OCI-LY3 (cell line): Measurements from ENCODE around the gene UGT1A3.

ENCODE experiments used
- EZH2phosphoT487 ChIP-seq: fragments of 200-600 bp; shearing (Covaris generic); IDR thresholded peaks from 2 replicates; pipeline ENCODE4 v1.6.1; 2018; ENCODE audit warnings: antibody characterized with exemption, mixed run types, low read depth
- TF ChIP-seq, protein P1 (sequence below): fragments of 200-600, 300-600 bp; sonication (generic); IDR thresholded peaks from 2 replicates; pipeline ENCODE4 v1.5.1; 2014; ENCODE audit warnings: antibody characterized with exemption, low read length, low read depth

DNA sequence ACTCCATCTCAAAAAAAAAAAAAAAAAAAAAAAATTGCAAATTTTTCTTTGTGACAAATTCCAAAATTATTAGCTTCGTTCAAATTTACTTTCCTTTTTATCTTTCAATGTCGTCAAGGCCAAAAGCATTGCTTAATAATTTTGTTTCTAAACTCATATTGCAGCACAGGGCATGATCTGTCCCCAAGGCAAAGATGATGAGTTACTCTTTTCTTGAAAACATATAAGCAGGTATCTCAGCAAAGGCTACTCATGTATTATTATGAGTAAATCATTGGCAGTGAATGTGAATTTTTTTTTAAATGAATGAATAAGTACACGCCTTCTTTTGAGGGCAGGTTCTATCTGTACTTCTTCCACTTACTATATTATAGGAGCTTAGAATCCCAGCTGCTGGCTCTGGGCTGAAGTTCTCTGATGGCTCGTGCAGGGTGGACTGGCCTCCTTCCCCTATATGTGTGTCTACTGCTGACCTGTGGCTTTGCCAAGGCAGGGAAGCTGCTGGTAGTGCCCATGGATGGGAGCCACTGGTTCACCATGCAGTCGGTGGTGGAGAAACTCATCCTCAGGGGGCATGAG, 47.2 kb upstream of the UGT1A3 start, which contains the start of gene UGT1A7:
- TF ChIP-seq, protein P1, sequence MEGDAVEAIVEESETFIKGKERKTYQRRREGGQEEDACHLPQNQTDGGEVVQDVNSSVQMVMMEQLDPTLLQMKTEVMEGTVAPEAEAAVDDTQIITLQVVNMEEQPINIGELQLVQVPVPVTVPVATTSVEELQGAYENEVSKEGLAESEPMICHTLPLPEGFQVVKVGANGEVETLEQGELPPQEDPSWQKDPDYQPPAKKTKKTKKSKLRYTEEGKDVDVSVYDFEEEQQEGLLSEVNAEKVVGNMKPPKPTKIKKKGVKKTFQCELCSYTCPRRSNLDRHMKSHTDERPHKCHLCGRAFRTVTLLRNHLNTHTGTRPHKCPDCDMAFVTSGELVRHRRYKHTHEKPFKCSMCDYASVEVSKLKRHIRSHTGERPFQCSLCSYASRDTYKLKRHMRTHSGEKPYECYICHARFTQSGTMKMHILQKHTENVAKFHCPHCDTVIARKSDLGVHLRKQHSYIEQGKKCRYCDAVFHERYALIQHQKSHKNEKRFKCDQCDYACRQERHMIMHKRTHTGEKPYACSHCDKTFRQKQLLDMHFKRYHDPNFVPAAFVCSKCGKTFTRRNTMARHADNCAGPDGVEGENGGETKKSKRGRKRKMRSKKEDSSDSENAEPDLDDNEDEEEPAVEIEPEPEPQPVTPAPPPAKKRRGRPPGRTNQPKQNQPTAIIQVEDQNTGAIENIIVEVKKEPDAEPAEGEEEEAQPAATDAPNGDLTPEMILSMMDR = no peak
- no peak for TF ChIP-seq EZH2phosphoT487
